ENCODE measurements around the gene TMCO6.
A peak's percentile ranks its signal among the peaks of the same experiment; 100 is the strongest.

TMCO6 gene

DNA sequence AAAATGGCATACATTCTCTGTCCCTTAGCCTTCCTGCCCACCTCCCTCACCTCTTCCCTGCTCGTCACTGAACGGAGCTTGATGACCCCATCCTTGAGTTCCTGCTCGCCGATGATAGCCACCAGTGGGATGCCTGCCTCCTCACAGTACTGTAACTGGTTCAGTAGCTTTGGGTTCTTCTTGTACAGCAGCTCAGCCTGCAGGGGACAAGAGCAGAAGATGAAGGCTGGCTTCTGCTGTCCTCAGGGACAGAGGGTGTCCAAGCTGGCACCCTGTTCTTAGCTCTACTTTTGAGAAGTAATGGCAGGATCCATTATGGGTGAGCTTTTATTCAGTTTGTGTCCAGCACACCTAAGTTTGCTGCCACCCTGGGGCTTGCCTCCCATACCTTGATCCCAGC is 35.4 kb downstream of the TMCO6 start:
- no peak for TF ChIP-seq ZFX (IDR thresholded peaks at IDR 0.05; ENCODE audit: borderline replicate concordance)
- TF ChIP-seq, protein P1, sequence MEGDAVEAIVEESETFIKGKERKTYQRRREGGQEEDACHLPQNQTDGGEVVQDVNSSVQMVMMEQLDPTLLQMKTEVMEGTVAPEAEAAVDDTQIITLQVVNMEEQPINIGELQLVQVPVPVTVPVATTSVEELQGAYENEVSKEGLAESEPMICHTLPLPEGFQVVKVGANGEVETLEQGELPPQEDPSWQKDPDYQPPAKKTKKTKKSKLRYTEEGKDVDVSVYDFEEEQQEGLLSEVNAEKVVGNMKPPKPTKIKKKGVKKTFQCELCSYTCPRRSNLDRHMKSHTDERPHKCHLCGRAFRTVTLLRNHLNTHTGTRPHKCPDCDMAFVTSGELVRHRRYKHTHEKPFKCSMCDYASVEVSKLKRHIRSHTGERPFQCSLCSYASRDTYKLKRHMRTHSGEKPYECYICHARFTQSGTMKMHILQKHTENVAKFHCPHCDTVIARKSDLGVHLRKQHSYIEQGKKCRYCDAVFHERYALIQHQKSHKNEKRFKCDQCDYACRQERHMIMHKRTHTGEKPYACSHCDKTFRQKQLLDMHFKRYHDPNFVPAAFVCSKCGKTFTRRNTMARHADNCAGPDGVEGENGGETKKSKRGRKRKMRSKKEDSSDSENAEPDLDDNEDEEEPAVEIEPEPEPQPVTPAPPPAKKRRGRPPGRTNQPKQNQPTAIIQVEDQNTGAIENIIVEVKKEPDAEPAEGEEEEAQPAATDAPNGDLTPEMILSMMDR (IDR thresholded peaks at IDR 0.05): no peak
- no peak overlapping the region for H3K27ac ChIP-seq

DNA sequence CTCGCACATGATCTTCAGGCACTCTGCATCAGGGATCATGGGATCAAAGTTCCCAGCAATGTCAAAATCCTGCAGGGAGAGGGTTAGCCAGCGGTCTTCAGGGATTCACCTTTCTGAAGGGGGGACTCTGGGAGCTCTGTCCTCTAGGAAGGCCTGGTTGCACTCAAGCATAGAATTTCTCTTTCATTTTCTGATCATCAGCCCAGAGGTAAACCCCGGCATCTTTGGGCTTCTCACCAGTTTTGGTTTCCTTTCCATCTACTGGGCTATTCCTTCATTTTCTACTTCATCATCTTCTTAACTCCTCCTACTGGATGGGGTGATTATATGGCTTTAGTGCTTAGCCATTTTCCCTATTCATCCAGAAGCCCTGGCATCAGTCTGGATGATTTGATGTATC is 38.7 kb downstream of the TMCO6 start:
- H3K27ac ChIP-seq: no peak overlapping the region
- TF ChIP-seq, protein P1 (IDR thresholded peaks at IDR 0.05): no peak
- no peak for TF ChIP-seq ZFX (IDR thresholded peaks at IDR 0.05; ENCODE audit: borderline replicate concordance)

DNA sequence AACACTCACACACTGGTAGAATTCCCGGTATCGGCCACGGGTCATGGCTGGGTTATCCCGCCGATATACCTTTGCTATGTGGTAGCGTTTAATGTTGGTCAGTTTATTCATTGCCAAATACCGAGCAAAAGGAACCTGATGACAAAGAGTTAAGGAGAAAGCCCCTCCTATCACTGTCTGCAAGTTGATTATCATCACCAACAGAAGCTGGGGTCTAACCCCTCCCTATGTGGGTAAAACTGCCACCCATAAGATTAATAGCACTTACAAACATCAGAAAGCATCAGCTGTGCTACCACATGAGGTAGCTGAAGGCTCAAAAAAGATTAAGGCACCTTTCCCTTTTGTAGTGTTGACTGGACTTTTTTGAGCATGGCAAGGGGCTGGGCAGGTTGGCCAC is 39.7 kb downstream of the TMCO6 start:
- H3K27ac ChIP-seq: no peak overlapping the region
- TF ChIP-seq ZFX (IDR thresholded peaks at IDR 0.05; ENCODE audit: borderline replicate concordance): no peak
- TF ChIP-seq, protein P1 (IDR thresholded peaks at IDR 0.05): no peak

DNA sequence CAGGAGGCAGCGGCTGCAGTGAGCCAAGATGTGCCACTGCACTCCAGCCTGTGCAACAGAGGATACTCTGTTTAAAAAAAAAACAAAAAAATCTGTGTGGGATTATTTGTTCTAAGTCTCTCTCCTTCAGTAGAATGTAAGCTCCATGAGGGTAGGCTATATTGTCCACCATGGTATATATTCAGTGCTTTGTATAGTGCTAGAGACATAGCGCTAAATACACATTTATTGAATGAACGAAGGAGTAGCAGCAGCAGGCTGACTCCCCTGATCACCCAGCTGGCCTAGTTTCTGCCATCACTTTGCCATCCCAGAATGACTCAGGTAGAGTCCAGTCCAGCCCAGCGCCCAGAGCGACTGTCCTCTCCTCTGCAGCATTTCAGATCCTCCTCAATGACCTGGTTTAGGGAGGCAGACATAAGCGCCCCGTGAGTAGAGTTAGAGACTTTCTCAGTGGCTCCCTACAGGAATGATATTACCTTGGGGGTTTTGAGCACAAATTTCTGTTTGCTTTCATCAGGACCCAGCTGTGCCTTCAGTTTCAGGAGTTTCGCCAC is 51.2 kb downstream of the TMCO6 start:
- TF ChIP-seq ZFX (IDR thresholded peaks at IDR 0.05; ENCODE audit: borderline replicate concordance): no peak
- TF ChIP-seq, protein P1 (IDR thresholded peaks at IDR 0.05): no peak
- peak overlapping the region; percentile 87 for H3K27ac ChIP-seq

DNA sequence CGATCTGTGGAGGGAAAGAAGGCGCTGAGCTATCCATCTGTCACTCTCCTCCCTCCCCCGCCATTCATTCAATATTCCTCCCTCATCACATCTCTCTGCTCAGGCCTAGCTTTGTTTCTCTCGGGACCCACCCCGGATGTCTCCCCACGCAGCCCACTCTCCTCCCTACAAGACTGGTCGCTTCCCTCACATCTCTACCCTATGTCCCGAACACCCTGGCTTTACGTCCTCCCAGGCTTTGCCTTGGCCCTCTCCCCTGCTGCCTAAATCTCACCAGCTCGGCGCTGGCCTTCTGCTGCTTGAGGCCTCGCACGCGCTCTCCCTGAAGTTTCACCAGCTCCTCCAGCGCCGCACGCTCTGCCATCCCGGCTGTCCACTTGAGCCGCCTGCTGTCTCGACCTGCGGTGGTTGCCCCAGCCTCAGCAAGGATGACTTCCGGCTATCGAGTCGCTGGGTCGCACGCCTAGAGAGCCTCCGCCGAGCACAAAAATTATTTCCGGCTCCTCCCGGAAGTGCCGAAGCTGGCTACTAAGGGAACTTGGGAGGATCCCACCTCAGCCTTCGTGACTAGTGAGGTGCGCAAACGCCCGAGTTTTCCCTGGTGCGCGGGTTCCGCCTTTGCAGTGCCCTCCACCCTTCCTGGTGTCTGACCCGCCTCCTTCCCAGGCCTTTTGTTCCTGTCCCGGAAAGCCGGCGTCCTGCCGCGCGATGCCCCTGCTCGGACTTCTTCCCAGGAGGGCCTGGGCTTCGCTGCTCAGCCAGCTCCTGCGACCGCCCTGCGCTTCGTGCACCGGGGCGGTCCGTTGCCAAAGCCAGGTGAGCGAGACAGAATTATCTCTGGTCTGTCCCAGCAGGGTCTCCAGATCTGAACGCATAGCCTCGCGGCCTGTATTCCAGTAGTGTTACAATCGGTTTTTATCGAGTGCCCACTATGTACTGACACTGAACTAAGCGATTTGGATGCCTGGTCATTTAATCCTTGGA is 52.0 kb downstream of the TMCO6 start, which contains the start of the genes HARS1 and HARS2:
Gene HARS1, minus strand, starts transcription at position 430 of the 984 bp plus-strand sequence. Its CDS starts 66 bp downstream, at position 364.
Gene HARS2, plus strand, starts transcription at position 515 of the 984 bp plus-strand sequence. Its CDS starts 194 bp downstream, at position 709.
- peak within 1 kb of the TSS; percentile 87 for H3K27ac ChIP-seq

DNA sequence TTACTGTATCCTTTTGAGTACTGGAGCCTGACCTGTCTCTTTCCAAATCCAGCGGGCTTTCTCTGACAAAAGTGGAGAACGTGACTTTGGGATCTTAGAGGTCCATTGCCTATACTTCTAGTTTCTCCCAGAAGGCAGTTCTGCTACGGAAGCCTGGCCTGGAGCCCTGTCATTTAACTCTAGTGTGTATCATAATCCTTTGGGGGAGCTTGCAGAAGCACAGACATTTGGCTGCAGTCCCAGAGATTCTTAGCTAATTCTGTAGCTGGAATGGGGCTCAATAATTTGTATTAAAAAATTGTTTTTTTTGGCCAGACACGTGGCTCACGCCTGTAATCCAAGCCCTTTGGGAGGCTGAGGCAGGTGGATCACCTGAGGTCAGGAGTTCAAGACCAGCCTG is 55.0 kb downstream of the TMCO6 start:
- TF ChIP-seq, protein P1 (IDR thresholded peaks at IDR 0.05): no peak
- no peak for TF ChIP-seq ZFX (IDR thresholded peaks at IDR 0.05; ENCODE audit: borderline replicate concordance)
- H3K27ac ChIP-seq: no peak overlapping the region

More for the DNA sequence above, 52.0 kb downstream of the TMCO6 start, which contains the start of the genes HARS1 and HARS2:
- no peak for TF ChIP-seq ZFX (IDR thresholded peaks at IDR 0.05; ENCODE audit: borderline replicate concordance)
- TF ChIP-seq, protein P1 (IDR thresholded peaks at IDR 0.05): no peak
